Fibroblast of the aortic adventitia (primary cell): ENCODE data around the gene HOXA9. TPM values are rescaled to one million over a fixed set of nuclear protein-coding genes. Genes with fewer than 3 reads are reported as not detected.

Experiments used
- DNase-seq: peaks from one replicate; pipeline ENCODE4 v3.0.0-alpha.2; 2010; ENCODE audit warnings: low read depth
- H3K4me3 ChIP-seq: 2 replicates; pipeline ENCODE4 v1.5.1; 2011; ENCODE audit warnings: low read depth, mild to moderate bottlenecking, control low read depth, low read length, moderate library complexity
- CTCF ChIP-seq: IDR thresholded peaks from 2 replicates; pipeline ENCODE4 v1.5.1; 2011; ENCODE audit warnings: mild to moderate bottlenecking, low read length, control low read depth, inconsistent platforms; ENCODE audit not compliant: insufficient read depth
- total RNA-seq: library from RNA; depleted of rRNA; stranded (reverse); fragments of >200 nt; gene quantifications from 2 replicates; pipeline ENCODE4 v1.2.3, GENCODE V29; 2012; ENCODE audit warnings: low replicate concordance

The HOXA9 gene
- total RNA-seq, 1 donor = not detected

DNA sequence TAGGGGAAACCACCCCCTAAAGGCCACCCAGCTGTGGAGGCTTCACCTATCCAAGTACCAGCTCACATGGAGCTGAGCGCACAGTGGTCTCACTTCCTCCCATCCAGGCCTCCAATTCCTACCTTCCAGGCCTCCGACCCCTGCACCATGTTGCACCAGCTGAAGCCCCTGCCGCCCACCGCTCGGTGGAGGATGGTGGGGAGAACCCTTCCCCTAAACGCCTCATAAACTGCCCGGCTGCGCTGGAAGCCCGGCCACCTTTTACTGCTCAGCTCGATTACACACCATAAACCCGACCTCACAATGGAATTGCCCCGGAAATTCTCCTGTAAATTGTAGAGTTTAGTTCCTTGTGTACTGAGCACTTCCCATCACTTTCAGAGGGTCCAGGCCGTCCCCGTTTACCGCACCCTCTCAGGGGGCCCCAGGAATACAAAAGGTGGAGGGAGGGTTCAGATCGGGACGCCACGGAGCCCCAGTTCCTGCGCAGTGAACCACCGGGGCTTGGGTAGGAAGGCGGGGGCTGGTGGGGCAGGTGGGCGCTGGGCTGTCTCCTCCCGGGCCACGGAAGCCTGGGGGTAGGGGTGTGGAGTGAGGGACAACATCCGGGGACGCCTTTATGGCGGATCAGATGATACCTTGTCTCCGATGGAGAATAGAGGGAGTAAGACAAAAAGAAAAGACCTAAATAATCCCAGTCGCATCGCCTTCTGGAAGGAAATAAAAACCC, 7.5 kb downstream of the HOXA9 start:
- H3K4me3 ChIP-seq = no peak overlapping the region
- DNase-seq = no peak
- no peak for TF ChIP-seq CTCF

DNA sequence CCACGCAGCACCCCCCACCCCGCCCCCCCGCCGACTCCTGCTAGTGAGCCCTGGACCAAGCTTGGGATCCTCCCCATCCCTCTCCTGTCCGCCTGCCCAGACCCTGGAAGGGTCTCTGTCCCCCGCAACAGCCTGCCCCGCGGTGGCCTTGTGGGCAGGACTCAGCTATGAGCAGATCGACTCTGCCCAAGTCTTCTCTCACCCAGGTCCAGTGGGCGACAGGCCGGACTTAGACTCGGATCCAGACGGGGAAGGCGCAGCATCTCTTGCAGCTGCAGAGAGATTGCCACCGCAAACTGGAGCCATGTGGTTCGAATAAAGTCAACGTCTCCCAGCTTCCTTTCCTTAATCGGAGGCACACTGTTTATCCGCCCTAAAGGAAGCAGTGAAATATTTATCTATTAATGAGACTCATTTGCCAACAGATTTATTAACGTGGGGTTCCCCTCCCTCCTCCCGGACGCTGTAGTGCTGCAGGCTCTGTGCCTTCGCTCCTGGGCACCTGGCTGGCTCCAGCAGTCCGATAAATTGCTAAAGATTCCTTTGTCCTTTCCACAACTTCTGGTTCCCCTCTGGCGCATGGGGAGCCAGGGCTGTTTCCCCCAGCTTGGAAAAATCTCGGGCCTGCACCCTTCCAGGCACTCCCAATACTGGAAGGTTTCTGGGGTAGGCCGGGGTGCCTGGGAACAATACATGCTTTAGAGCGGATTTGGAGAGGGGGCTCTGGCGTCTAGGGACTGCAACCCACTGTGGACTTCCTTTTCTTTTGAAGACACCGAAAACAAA, 8.2 kb downstream of the HOXA9 start:
- no peak for TF ChIP-seq CTCF
- no peak for DNase-seq
- H3K4me3 ChIP-seq = no peak overlapping the region

- no peak within 1 kb of the TSS for H3K4me3 ChIP-seq
- DNase-seq = no peak
- no peak for TF ChIP-seq CTCF
These were observed 8.8 kb downstream of the HOXA9 start, which contains the start of gene HOXA7 for GRCh38 chr7:27156508-27156898. HOXA7 (minus strand) TSS chr7:27156675; CDS start chr7:27156545, 130 bp downstream.

- H3K4me3 ChIP-seq = no peak overlapping the region
- no peak for DNase-seq
- TF ChIP-seq CTCF = no peak
These were observed 9.4 kb downstream of the HOXA9 start for GRCh38 chr7:27155816-27156507.

- no peak for TF ChIP-seq CTCF
- no peak overlapping the region for H3K4me3 ChIP-seq
- no peak for DNase-seq
These were observed 10.2 kb downstream of the HOXA9 start for GRCh38 chr7:27154901-27155815.

GRCh38 chr7:27154369-27154768, 11.0 kb downstream of the HOXA9 start:
- DNase-seq = no peak
- TF ChIP-seq CTCF = no peak
- H3K4me3 ChIP-seq = no peak overlapping the region
